Hindlimb muscle (tissue), 1 donor: ENCODE measurements around the gene KCNIP1. TPM values are rescaled to one million over a fixed set of nuclear protein-coding genes. Genes with fewer than 3 reads are reported as not detected.

Source experiments
- DNase-seq: peaks from one replicate; pipeline ENCODE4 v3.0.0-alpha.2; 2013
- polyA plus RNA-seq: library from polyadenylated mRNA; unstranded; fragments of 120-200 nt; gene quantifications from one replicate; pipeline ENCODE4 v1.2.1, GENCODE V29; 2013; ENCODE audit not compliant: insufficient read length

The KCNIP1 gene
- polyA plus RNA-seq, 1 donor: 1.3 TPM

DNA sequence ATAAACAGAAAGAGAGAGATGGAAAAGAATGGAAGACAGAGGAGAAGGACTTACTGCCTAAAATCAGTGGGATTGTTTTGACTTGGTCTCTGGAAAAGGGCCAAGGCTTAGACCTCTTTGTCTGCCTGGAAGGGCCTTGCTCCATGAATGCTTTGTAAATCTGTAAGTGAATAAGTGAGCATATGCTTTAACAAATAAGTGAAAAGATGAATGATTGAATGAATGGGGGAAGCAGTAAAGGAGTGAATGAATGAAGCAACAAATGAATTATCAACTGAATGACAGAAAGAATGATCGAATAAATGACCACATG, 5.5 kb downstream of the KCNIP1 start:
- no peak for DNase-seq

DNA sequence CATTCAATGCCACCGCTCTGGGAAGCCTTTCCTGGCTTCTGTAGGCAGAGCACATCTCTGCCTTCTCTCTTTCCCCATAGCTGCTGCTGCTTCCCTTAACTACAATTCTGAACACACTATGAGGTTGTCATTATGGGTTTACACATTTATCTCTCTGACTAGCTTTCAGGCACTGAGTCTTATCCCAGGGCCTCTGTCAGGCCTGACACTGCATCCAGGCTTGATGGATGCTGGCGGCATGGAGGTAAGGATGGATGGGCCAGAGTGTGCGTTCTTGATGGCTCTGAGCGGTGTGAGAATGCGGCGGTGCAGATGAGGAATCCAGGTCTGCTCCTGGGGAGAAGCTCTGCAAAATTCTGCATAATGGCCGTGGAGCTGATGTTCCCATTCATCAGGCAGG, 6.3 kb downstream of the KCNIP1 start:
- DNase-seq: no peak

DNA sequence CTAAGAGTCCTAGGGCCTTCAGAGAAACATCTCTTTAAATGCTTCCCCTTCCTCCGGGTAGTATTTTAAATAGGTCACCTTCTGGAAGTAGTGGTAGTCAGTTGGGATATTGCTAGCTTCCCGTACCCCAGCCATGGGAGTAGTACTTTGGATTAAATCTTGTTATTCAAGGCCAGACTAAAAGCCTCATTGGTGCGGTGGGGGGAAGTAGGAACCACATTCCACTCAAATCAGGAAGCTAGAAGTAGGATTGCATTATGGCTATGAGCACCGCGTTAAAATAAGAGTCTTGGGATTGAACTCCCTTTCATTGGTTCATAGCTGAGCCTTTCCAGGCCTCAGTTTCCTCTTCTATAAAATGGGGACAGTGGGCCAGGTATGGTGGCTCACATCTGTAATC, 6.7 kb downstream of the KCNIP1 start:
- DNase-seq: no peak

DNA sequence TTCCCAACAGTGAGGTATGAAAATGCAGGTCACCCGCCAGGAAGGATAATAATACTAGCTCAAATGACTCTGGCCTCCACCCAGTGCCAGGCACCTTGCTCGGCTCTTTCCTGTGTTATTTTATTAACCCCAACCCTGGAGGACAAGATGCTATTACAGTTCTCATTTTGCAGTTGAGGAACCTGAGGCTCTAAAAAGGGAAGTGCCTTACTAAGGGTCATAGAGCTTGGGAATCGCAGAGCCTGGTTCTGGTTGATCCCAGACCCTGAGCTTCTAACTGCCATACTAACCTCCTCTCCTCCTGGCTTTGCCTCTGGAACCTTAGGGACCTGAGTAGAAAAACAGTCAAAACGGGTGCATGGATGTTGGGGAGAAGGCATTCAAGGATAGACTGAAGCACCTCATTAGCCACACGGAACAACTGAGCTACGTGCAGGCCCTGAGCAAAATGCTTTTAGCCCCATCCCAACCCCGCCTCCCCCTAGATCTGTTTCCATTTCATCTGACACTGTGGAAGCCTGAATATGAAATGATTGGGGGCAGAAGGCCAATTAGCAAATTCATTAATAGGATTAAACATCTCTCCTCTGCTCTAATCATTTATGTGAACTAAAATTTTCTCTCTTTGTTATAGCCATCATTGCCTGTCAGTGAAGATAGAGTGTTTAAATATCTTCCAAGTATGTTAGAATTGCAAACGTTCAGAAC, 7.9 kb downstream of the KCNIP1 start:
- no peak for DNase-seq

DNA sequence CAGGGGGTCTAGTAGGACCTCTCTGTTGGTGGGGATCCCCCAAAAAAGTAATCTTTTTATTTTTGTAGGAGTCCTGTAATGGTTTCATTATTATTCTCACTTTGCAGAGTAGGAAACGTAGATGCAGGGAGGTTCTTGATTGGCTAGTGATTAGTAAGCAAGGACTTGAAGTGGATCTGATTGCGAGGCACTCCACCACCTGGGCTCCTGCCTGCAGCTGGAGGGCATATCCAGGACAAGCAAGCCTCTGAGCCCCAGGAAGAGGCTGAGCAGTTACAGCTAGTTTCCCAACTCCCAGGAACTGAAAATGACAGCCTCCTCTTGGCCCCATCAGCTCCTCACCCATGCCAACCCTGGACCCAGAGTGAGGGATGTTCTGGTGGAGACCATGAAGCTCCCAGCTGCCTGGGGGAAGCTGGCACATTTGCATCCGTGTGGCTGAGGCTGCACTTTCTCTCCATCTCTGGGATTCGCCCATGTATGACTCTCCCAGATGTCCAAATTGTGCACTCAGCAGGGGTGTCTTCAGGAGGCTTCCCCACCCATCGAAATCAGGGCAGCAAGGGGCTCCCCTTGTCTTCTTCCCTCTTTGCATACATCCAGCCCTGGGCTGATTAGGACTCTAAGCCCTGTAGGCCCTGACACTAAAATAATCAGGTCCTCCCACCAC, 10.2 kb downstream of the KCNIP1 start:
- no peak for DNase-seq

DNA sequence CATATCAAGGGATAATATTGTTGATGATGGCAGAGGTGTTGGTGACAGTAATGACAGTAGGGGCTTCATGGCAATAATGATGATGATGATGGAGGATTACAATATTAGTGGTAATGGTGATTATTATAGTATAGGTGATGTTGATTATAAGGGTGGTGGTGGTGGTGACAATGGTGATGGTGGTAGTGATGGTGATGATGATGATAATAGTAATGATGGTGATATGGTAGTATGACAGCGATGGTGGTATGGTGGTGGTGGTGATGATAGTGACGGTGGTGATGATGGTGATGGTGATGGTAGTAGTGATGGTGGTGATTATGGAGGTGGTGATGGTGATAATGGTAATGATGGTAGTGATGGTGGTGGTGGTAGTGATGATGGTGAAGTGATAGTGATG, 13.6 kb downstream of the KCNIP1 start:
- no peak for DNase-seq

DNA sequence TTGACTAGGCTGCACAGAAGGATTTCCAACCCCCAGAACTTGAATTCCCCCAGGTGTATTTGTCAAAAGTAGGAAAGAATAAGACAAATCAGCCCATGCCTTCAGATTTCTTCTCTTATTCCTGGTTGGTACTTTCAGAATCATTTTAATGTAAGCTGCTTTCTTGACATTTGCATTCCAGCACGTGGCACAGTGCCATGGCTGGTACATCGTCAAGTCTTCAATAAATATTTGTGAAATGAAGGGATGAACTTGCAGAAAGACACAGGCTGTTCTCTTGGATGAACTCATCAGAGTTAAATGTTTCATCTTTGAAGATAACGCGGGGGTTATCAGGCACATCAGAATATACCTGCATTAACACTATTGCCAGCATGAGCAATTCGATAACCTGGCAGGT, 14.5 kb downstream of the KCNIP1 start:
- DNase-seq: no peak

DNA sequence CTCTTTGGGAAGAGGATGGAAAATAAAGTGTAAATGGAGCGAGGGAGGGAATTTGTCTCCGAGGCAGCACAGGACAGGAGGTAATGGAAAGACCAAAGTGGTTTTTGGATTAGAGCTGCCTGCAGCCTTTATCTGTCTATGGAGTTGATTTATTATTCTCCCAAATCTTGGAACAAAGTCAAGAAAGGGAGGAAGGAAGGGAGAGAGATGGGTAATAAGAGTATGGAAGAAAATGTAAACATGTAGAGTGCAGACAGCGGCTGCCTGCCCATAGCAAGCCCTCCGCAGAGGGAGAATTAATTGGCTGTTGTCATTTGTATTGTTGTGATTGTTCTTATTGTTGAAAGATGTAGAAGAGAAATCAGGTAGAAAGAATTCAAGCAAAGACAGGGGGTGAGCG, 15.7 kb downstream of the KCNIP1 start:
- no peak for DNase-seq

DNA sequence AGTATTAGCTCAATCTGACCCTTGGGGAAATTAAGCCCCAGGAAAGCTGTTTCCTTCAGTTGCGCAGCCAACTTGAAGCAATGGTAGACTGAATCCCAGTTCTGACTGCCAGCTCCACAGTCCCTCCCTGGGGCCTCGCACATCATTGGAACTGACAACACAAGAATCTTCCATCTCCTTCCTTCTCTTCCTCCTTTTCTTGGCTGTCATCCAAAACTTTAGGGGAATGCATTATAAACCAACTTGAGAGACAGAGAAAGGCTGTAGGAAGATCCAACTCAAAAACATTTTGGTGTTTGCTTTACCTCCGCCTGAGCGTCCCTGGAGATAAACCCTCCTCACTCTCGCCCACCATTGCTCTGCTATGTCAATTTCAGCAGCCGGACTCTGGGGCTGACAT, 16.6 kb downstream of the KCNIP1 start:
- no peak for DNase-seq

DNA sequence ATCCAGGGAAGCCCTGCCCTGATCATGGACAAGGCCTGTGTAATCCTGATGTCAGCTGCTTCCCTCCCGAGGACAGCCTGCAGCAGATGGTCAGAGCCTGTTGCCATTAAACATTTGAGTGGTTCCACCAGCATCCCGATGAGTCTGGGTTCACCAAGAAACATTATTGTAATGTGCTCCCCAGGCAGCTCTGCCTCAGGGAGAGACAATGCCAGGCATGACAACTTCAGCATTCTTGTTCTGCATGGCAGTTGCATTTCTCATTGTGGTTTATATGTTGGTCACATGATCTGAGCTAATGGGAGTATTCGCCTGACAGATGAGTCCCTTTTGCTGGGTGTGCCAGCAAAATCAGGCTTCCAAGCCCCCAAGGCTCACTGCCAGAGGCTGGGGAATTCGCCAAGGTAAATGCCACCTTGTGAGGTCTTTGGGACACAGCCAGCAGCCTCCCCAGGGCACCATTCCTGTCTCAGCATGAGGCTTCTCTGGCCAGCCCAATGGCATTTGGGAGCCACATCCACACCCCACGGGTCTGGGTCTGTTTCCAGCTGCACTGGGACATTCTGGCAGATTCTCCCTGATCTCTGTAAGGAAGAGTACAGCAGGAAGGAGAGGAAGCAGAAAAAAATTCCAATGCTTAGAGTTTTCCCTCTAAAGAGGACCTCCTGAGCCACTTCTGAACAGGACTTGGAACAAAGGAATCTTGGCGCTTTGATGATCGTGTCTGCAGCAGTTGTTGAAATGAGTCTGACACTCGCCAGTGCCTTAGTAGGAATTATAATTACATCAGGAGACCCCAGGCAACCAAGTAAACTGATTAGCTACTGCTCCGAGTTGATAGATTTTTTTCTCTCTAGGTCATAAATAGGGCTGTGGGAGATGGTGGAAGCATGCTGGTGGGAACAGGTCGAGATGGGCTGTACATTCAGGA, 18.7 kb downstream of the KCNIP1 start:
- peak; percentile 23 for DNase-seq

DNA sequence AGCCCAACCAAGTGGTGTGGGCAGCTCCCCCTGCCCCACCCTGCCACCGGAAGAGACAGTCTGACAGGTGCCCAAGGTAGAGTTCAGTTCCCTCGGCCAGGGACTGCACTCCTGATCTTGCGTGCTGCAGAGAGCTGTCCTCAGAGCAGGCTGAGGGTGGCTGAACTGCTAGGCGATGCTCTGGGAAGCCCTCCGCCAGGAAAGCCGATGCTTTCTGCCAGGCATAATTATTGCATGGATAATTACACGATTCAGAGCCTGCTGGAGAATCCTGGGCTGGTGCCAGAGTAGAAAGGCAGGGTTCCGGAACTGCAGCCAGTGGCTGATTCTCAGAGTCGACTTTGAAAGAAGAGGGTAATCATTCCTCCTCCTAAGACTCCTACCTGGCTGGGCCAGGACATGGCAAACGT, 19.3 kb downstream of the KCNIP1 start:
- no peak for DNase-seq

DNA sequence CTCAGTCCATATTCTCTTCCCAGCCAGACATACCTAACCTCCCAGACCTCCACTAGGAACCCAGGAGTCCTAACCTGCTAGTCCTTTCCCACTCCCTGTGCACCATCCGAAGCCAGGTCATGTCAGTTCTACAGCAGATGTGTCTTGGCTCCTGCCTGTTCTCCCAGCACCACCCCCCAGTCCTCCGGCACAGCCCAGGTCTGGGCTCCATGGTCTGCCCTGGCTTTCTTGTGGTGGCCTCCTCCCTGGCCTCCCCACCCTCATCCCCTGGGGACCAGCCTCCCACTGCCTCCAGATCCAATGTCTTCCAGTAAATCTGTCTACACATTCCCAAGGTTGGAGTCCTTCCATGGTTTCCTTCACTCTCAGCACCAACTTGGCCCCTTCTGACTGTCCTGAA, 20.0 kb downstream of the KCNIP1 start:
- DNase-seq: no peak

DNA sequence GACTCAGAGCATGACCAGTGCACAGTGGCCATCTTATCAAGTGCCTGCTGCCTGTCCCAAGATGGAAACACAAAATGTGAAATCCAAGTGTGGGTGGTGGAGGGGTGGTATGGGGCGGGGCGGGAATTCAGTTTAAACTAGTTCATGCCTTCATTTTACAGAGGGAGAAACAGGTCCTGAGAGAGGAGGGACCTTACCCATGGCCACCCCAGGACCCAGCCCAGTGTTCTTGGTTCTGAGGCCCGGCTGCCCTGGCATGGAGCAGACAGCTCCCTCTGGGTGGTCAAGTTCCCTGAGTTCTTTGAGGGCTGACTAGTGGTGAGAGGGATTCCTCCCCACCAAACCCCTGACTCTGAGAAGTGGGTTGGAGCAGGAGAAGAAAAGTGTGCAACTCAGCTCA, 20.8 kb downstream of the KCNIP1 start:
- no peak for DNase-seq

DNA sequence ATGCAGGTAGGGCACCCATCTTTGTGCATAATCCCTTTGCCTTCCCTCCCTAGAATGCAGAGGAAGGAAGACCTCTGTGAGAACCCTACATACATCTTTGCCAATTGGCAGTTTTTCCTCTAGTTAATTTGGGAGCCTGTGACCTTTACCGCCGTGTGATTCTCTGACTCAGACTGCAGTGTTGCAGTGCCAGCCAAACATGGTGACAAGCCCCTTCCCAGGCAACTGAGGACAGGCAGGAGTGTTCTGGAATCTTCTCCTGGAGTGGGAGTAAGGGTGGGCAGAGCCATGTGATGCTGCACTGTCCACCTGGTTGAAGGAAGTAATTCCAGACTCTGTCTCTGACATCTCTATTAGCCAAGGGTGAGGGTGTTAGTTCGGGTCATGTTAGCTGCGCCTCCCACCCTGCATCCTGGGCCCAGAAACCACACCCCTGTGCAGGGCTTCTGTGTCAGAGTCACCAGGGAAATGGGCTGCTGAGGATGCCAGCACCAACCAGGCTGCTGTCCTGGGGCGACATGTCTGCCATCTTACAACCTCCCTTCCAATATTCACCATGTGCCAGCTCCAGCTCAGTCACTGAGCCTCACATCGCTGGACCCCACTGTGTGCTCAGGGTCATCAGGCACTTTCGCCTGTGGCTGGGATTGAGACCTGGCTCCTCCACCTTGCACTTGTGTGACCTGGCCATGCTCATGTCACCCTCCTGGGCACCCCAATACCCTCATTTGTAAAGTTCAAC, 21.8 kb downstream of the KCNIP1 start:
- no peak for DNase-seq

DNA sequence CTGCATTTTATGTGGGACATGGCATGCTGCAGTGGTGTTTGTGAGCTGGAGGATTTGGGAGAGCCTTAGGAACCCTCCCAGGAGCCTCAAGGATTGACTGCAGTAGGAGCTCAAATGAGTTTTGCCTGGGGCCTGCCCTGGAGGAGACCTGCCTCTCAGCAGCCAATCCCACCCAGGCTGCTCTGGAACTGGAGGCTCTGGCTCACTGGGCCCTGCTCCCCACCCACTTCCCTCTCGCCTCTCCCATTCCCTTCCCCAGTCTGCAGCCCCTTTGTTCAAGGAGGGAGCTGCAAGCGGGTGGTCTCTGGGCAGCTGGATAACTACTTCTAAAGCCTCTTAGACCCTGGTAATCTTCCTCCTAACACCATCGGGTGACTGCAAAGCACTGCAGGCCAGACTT, 24.2 kb downstream of the KCNIP1 start:
- DNase-seq: no peak

DNA sequence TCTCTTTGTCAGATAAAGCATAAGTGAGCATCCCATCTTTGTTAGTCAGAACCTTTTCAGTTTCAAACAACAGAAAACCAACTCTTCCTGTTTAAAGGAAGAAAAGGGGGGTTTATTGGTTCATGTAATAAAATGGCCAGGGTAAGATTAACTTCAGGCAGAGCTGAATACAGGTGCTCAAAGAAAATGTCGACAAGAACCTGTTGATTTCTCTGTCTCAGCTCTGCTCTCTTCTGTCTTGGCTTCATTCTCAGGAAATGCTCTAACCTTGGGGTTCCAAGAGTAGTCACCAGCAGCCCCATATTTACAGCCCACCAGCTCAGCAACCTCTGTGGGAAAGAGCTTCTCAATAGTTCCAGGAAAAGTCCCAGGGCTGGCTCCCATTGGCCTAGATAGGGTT, 25.2 kb downstream of the KCNIP1 start:
- no peak for DNase-seq

DNA sequence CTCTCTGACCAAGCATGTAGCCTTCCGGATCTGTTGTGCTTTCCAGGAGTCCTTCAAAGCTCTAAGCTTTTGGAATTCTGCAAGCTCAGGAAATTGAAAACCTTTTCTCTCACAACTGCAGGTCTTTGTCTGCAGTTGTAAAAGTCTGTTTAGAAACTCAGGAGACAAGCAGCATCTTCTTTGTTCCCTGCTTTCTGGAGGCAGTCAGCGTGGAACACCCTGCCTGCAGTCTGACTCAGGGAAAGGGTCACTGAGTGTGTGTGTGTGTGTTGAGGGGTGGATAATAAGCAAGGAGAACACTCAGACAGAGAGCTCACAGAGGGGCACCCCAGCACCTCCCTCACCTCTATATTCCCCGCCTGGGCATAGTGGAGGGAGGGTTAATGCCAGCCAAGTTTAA, 29.1 kb downstream of the KCNIP1 start:
- DNase-seq: no peak

DNA sequence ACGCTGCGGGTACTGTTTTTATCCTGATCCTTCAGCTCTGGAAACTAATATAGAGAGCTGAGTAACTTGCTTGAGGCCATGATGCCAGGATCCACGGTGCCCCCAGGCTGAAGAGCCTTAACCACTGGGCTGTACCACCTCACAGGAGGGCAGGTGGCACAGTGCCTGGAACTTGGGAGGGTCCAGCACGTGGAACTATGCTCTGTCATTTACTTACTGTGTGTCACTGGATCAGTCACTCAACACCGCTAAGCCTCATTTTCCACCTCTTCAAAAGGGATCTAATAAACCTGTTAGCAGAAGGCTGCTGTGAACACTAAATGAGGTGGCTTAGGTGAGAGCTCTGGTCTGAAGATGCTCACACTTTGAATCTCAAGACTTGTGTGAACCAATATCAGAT, 29.6 kb downstream of the KCNIP1 start:
- no peak for DNase-seq

DNA sequence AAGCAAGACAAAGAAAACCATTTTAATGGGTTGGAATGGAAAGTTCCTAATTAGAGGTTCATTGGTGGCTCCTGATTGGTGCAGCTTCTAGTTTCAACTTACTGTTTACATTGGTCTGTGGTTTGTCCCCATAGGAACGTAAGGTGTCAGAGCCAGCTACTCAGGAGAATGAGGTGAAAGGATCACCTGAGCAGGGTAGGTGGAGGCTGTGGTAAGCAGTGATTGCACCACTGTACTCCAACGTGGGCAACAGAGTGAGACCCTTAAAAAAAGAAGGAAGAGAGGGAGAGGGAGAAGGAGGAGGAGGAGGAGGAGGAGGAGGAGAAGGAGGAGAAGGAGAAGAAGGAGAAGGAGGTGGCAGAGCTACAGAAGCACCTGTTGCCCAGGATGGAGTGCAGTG, 30.4 kb downstream of the KCNIP1 start:
- DNase-seq: no peak

DNA sequence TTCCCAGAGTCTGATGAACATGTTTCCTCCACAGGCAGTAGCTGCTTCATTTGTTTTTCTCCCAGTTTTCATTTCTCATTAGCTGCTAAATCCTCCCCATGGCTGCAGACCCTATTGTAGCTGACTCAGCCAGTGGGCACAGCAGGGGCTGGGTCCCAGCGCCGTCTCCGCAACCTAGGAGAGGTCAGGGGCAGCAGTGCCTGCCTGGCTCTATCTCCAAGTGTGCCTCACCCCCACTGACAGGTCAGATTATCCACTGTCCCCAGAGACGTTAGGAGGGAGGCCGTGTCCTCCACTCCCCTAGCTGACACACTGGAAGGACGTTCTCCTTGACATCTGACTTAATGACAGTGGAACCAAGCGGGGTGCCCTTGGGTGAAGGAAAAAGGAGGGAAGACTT, 31.1 kb downstream of the KCNIP1 start:
- no peak for DNase-seq

DNA sequence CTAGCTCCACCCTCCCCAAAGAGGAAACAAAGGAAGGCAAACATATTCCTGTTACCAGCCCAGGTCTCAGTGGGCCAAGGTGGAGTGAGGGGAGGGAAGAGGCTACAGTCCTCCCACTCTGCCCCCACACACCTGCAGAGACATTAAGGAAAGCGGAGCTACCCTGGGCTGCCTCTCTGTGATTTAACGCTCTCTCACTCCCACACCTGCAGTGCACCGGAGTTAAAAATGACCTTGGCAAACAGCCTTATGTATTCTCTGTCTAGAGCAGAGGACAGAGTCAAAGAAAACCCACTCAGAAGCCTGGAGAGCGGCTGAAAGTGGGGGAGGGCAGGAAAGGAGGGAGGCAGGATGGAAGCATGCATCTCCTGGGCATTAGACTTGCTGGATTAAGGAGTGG, 32.7 kb downstream of the KCNIP1 start:
- DNase-seq: no peak

DNA sequence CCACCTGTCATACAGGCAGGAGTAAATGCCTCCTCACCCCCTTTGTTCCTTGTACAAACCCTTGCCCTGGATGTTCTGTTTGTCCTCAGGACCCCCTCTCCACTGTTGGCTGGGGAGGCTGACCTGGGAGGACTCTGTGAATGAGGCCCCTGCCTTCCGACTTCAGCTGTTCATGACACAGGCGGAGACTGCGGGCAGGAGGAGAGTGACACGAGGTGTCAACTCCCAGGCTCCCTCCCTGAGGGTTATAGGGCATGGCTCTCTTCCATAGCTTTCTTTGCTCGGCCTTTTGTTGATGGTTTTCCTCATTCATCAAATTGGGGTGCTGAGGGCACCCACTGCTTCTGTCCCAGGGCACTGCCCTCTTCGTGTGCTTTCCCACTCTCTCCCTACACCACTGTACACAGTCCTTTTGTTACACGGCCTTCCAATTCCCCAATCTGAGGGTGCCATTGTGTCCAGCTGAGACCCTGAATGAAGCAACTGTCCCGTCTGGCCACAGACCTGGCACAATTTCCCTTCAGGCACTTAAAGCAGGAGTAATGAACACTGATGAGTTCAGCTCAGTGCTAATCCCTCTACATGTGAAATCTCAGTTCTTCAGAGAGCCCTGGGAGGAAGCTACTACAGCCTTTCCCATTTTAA, 33.8 kb downstream of the KCNIP1 start:
- no peak for DNase-seq

DNA sequence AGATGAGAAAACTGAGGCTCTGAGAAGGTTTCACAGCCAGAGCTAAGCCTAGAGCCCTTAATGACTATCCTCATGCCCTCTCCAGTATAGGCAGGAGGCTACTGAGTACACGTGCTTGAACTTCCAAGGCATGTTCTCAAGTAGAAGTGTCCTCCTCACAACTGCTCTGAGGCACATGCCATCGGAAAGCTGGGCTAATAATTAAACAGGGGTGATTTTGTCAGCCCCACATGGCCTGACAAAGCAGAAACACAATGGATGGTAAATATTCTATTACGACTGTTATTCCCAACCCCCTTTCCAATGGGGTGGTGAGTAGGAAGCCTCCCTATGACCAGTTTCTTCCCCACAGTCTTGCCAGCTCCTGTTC, 34.3 kb downstream of the KCNIP1 start:
- no peak for DNase-seq
